A549 treated with Hydrocortisone at 1 μM for 4 hours (cell line): ENCODE results near the gene TBCE. TPM values are rescaled to one million over a fixed set of nuclear protein-coding genes. Genes with fewer than 3 reads are reported as not detected.

ENCODE experiments used
- total RNA-seq: library from RNA; stranded (reverse); fragments of 200-300 nt; extraction: Qiagen RNA extraction; gene quantifications from 5 replicates; pipeline ENCODE4 v1.2.3, GENCODE V29; 2022

TBCE gene
- 40.4 to 47.8 TPM (median 44.8 TPM) in 5 replicates for total RNA-seq

DNA sequence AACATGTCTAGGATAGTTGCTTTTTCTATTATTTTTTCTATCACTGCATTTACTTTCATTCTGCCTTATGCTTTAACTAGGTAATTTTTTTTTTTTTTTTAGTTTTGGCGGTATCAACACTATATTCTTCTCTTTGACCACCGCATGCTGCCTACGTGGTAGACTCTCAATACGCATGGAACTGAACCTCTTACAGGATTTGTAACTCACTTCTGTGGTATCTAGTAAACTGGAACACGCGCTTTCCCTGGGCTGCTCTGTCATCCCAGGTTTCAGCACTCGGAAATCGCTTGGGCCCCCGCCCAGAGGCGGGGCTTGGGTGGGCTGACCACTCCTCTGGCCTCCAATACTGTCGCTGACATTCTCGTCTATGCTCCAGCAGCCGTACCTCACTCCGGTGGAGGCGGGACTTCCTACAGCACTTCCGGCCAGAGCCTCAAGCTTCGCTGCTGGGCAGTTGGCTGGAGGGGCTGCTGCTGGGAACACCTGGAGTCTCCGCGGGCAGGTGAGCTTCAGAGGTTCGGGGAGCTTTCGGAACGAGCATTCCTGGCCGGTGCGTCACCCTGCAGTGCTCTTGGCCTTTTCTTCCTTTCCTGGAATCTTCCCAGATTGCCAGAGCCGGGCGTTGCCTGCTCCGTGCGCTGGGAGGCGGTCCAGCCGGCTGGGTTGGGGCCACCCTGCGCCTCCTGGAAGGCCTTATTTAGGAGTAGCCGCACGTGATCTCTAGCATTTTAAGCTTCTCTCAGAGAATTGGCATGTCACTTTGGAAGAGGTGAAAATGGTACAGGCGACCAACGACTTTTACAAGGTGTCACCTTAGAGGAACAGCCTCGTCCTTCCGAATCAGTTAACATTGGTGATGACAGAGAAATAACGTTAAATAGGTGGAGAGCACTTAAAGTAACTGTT lies at the start of gene TBCE:
TBCE (plus strand) TSS at position 428 of the 909 bp plus-strand sequence. CDS start 12,623 bp downstream, outside the sequence.

GRCh38 chr1:235327559-235328270 lies 39.5 kb upstream of the TBCE start, which contains the start of gene ARID4B:
Gene ARID4B, minus strand, starts transcription at chr1:235328179. Its CDS starts 1,260 bp downstream, at chr1:235326919.

DNA sequence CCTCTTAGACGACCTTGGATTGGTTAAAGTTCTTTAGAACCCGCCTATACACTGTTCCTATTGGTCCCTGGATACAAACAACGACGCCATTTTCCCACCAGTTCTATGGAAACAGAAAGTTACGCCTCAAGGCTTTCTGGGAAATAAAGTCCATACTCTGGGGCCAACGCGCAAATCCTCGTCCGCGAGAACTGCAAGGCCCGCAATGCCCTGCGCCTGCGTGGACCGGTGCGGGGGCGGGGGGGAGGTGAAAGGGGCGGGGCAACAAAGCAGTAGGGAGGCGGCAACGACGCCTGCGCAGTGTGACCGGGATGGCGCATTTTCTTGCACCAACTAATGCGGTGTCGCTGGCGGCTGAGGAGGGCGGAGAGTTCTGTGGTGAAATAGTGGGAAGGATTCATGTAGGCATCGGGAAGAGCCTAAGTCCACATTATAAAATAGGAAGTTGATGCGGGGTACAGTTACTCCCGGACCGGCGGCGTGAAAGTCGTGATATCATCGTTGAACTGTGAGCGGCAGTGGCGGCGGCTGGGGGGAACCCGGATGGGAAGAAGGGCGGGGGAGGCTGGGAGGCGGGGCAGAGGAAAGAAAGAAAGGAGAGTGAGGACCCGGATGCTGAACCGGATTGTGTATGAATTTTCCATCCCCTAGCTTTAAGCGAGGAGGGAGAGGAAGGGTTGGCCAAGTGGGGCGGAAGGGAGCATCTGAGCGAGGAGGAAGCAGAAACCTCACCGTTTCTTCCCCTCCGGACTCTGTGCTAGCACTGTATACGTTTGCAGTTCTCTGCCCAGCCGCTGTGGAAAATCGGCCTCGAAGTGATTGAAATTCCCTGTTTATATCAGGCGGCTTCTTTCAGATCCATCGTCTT lies 38.7 kb upstream of the TBCE start, which contains the start of gene GGPS1:
GGPS1 (plus strand) TSS at position 300 of the 868 bp plus-strand sequence. CDS start 6,695 bp downstream, outside the sequence.

Other genes starting within 250 kb of the TBCE start
- 106 to 133 TPM (median 111 TPM) in 5 replicates for gene TOMM20, start 238.6 kb upstream of the TBCE start, total RNA-seq
- gene RBM34, start 206.2 kb upstream of the TBCE start, total RNA-seq, result 62.0 to 77.3 TPM (median 71.8 TPM) in 5 replicates
- 10.2 to 20.2 TPM (median 13.9 TPM) in 5 replicates for gene ARID4B, start 39.2 kb upstream of the TBCE start, total RNA-seq
- 16.3 to 23.8 TPM (median 19.7 TPM) in 5 replicates for gene GGPS1, start 38.9 kb upstream of the TBCE start, total RNA-seq
- gene B3GALNT2, start 137.0 kb downstream of the TBCE start, total RNA-seq, result 15.2 to 23.8 TPM (median 17.9 TPM) in 5 replicates